SK-N-SH treated with all-trans-retinoic acid at 6 μM for 48 hours (cell line): ENCODE results near the gene ABHD17C.

ENCODE experiments used
- ATAC-seq: fragments of 200-7000 bp; cut with Tn5 transposase; 3 replicates; pipeline ENCODE4 v1.9.1; 2020; ENCODE audit warnings: mild to moderate bottlenecking, moderate library complexity
- ARNTL ChIP-seq: fragments of 450-650 bp; formaldehyde crosslinking; IDR thresholded peaks from 2 replicates; pipeline ENCODE4 v1.5.0; 2020; ENCODE audit warnings: low read depth, mild to moderate bottlenecking, moderate library complexity, borderline replicate concordance
- CREB5 ChIP-seq: fragments of 250-450 bp; sonication (Bioruptor Pico); IDR thresholded peaks from 2 replicates; pipeline ENCODE4 v1.5.1; 2020; ENCODE audit warnings: low read depth, mild to moderate bottlenecking, moderate library complexity
- CSDC2 ChIP-seq: fragments of 250-450 bp; sonication (Bioruptor Pico); IDR thresholded peaks from 2 replicates; pipeline ENCODE4 v1.5.0; 2020; ENCODE audit warnings: mild to moderate bottlenecking, moderate library complexity
- ESRRG ChIP-seq: fragments of 250-450 bp; sonication (Bioruptor Pico); IDR thresholded peaks from 2 replicates; pipeline ENCODE4 v1.6.1; 2021; ENCODE audit warnings: mild to moderate bottlenecking
- GLIS3 ChIP-seq: fragments of 250-450 bp; sonication (Bioruptor Pico); IDR thresholded peaks from 2 replicates; pipeline ENCODE4 v1.5.0; 2020; ENCODE audit warnings: mild to moderate bottlenecking, moderate library complexity
- OSR1 ChIP-seq: fragments of 250-450 bp; sonication (Bioruptor Pico); IDR thresholded peaks from 2 replicates; pipeline ENCODE4 v1.8.0; 2022; ENCODE audit warnings: moderate library complexity, mild to moderate bottlenecking, inconsistent platforms
- PPARA ChIP-seq: fragments of 250-450 bp; sonication (Bioruptor Pico); IDR thresholded peaks from 2 replicates; pipeline ENCODE4 v1.5.0; 2020; ENCODE audit warnings: mild to moderate bottlenecking, borderline replicate concordance
- RARB ChIP-seq: fragments of 250-450 bp; sonication (Bioruptor Pico); IDR thresholded peaks from 2 replicates; pipeline ENCODE4 v1.8.0; 2021; ENCODE audit warnings: mild to moderate bottlenecking, moderate library complexity
- SNAI2 ChIP-seq: fragments of 250-450 bp; sonication (Bioruptor Pico); IDR thresholded peaks from 2 replicates; pipeline ENCODE4 v1.5.0; 2020; ENCODE audit warnings: mild to moderate bottlenecking, moderate library complexity
- TCF4 ChIP-seq: fragments of 250-450 bp; sonication (Bioruptor Pico); IDR thresholded peaks from 2 replicates; pipeline ENCODE4 v1.8.0; 2021; ENCODE audit warnings: mild to moderate bottlenecking, moderate library complexity, borderline replicate concordance
- ZC3H10 ChIP-seq: fragments of 250-450 bp; sonication (Bioruptor Pico); IDR thresholded peaks from 2 replicates; pipeline ENCODE4 v1.5.1; 2021; ENCODE audit warnings: mild to moderate bottlenecking, moderate library complexity
- ZFP3 ChIP-seq: fragments of 250-450 bp; sonication (Bioruptor Pico); IDR thresholded peaks from 2 replicates; pipeline ENCODE4 v1.5.0; 2020; ENCODE audit warnings: mild to moderate bottlenecking, moderate library complexity
- ZNF565 ChIP-seq: fragments of 450-650 bp; formaldehyde crosslinking; conservative IDR thresholded peaks from 2 replicates; pipeline ENCODE4 v1.5.0; 2020; ENCODE audit warnings: low read depth, mild to moderate bottlenecking, moderate library complexity
- ZNF70 ChIP-seq: fragments of 450-650 bp; formaldehyde crosslinking; IDR thresholded peaks from 2 replicates; pipeline ENCODE4 v1.5.0; 2020; ENCODE audit warnings: mild to moderate bottlenecking, moderate library complexity
- ZNF8 ChIP-seq: fragments of 450-650 bp; formaldehyde crosslinking; IDR thresholded peaks from 2 replicates; pipeline ENCODE4 v1.5.0; 2020; ENCODE audit warnings: mild to moderate bottlenecking, moderate library complexity
- TF ChIP-seq, protein P1 (sequence below): fragments of 250-450 bp; sonication (Bioruptor Pico); IDR thresholded peaks from 2 replicates; pipeline ENCODE4 v1.8.0; 2021; ENCODE audit warnings: low read depth, mild to moderate bottlenecking, moderate library complexity, borderline replicate concordance
- TF ChIP-seq, protein P2 (sequence below): fragments of 250-450 bp; sonication (Bioruptor Pico); IDR thresholded peaks from 2 replicates; pipeline ENCODE4 v1.5.0; 2020; ENCODE audit warnings: mild to moderate bottlenecking, moderate library complexity
- TF ChIP-seq, protein P3 (sequence below): fragments of 250-450 bp; sonication (Bioruptor Pico); IDR thresholded peaks from 2 replicates; pipeline ENCODE4 v1.5.1; 2021; ENCODE audit warnings: mild to moderate bottlenecking, moderate library complexity

The ABHD17C gene

GRCh38 chr15:80695911-80696661, 976 bp downstream of the ABHD17C start:
- TF ChIP-seq ZNF565 (CRISPR knock-in tag) (no peak), TCF4 (CRISPR knock-in tag) (no peak), ARNTL (CRISPR knock-in tag) (no peak), ZFP3 (CRISPR knock-in tag) (no peak)
- TF ChIP-seq, protein P1, sequence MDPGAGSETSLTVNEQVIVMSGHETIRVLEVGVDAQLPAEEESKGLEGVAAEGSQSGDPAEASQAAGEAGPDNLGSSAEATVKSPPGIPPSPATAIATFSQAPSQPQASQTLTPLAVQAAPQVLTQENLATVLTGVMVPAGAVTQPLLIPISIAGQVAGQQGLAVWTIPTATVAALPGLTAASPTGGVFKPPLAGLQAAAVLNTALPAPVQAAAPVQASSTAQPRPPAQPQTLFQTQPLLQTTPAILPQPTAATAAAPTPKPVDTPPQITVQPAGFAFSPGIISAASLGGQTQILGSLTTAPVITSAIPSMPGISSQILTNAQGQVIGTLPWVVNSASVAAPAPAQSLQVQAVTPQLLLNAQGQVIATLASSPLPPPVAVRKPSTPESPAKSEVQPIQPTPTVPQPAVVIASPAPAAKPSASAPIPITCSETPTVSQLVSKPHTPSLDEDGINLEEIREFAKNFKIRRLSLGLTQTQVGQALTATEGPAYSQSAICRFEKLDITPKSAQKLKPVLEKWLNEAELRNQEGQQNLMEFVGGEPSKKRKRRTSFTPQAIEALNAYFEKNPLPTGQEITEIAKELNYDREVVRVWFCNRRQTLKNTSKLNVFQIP (CRISPR knock-in tag) = no peak

DNA sequence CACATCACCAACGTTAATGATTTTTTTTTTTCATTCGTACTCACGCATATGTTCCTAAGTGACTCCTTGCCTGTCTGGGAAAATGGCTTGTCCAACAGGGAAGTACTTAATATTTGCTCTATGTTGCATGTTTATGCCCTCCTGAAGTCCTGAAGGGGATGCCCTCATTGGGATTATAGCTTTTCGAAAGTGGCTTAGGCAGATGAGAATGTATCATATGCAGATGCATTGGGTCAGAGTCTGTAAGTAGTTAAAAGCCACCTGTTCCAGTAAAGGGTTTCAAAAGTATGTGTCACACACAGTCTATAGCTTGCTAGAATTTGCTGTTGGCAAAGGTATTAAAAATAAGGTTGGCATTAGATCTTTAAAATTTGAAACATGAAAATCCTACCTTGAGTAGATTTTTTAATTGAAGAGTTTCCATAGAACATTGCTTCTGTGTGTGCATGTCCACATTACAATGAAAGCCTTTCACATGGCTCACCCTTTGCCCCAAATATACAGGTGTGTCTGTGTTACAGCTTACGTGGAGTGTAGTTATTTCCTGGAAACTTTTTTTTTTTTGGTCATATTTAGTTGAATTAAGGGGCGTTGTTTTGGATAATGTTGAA, 2.1 kb downstream of the ABHD17C start:
- TF ChIP-seq ZNF8 = no peak
- TF ChIP-seq ZC3H10 (CRISPR knock-in tag) = no peak
- no peak for TF ChIP-seq ZNF565 (CRISPR knock-in tag)
- TF ChIP-seq CSDC2 = no peak
- no peak for TF ChIP-seq ESRRG (CRISPR knock-in tag)
- TF ChIP-seq, protein P2, sequence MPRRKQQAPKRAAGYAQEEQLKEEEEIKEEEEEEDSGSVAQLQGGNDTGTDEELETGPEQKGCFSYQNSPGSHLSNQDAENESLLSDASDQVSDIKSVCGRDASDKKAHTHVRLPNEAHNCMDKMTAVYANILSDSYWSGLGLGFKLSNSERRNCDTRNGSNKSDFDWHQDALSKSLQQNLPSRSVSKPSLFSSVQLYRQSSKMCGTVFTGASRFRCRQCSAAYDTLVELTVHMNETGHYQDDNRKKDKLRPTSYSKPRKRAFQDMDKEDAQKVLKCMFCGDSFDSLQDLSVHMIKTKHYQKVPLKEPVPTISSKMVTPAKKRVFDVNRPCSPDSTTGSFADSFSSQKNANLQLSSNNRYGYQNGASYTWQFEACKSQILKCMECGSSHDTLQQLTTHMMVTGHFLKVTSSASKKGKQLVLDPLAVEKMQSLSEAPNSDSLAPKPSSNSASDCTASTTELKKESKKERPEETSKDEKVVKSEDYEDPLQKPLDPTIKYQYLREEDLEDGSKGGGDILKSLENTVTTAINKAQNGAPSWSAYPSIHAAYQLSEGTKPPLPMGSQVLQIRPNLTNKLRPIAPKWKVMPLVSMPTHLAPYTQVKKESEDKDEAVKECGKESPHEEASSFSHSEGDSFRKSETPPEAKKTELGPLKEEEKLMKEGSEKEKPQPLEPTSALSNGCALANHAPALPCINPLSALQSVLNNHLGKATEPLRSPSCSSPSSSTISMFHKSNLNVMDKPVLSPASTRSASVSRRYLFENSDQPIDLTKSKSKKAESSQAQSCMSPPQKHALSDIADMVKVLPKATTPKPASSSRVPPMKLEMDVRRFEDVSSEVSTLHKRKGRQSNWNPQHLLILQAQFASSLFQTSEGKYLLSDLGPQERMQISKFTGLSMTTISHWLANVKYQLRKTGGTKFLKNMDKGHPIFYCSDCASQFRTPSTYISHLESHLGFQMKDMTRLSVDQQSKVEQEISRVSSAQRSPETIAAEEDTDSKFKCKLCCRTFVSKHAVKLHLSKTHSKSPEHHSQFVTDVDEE (CRISPR knock-in tag) = no peak
- TF ChIP-seq SNAI2 = no peak
- TF ChIP-seq CREB5 = no peak
- TF ChIP-seq, protein P3, sequence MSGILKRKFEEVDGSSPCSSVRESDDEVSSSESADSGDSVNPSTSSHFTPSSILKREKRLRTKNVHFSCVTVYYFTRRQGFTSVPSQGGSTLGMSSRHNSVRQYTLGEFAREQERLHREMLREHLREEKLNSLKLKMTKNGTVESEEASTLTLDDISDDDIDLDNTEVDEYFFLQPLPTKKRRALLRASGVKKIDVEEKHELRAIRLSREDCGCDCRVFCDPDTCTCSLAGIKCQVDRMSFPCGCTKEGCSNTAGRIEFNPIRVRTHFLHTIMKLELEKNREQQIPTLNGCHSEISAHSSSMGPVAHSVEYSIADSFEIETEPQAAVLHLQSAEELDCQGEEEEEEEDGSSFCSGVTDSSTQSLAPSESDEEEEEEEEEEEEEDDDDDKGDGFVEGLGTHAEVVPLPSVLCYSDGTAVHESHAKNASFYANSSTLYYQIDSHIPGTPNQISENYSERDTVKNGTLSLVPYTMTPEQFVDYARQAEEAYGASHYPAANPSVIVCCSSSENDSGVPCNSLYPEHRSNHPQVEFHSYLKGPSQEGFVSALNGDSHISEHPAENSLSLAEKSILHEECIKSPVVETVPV = no peak
- no peak for TF ChIP-seq ARNTL (CRISPR knock-in tag)
- no peak for TF ChIP-seq RARB (CRISPR knock-in tag)
- TF ChIP-seq ZNF70 (CRISPR knock-in tag) = no peak
- TF ChIP-seq ZFP3 (CRISPR knock-in tag) = no peak
- no peak for ATAC-seq

More at GRCh38 chr15:80695911-80696661, 976 bp downstream of the ABHD17C start:
- ATAC-seq = peak; percentile 63

DNA sequence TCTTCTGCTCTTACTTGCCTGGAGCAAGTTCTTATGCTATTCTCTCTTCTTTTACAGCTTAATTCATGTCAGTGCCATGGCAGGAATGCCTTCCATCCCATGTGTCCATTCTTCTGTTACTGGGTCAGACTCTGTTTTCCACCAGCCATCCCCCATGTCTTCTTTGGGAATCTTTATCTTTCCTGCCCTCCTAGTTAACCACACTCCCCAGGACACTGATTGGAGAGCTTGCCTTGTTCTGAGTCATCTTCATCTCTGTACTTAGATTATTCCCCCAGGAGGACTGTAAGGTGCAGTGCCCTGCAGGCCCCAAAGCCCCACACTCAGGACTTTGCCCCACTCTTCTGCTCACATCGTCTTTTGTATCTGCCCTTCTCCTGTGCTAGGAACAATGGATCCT, 3.6 kb downstream of the ABHD17C start:
- no peak for ATAC-seq
- TF ChIP-seq OSR1 (CRISPR knock-in tag) (no peak), ARNTL (CRISPR knock-in tag) (no peak), ZNF70 (CRISPR knock-in tag) (no peak)

GRCh38 chr15:80699981-80700380, 4.9 kb downstream of the ABHD17C start:
- TF ChIP-seq ZNF70 (CRISPR knock-in tag) (no peak), GLIS3 (CRISPR knock-in tag) (no peak), CSDC2 (no peak), SNAI2 (no peak), ZC3H10 (CRISPR knock-in tag) (no peak), PPARA (CRISPR knock-in tag) (no peak), TCF4 (CRISPR knock-in tag) (no peak), ZNF565 (CRISPR knock-in tag) (no peak)
- TF ChIP-seq, protein P1 (CRISPR knock-in tag) = no peak
- no peak for ATAC-seq
